Naive thymus-derived CD8-positive, alpha-beta T cell (primary cell): ENCODE data around the gene MKRN2. TPM values are rescaled to one million over a fixed set of nuclear protein-coding genes. Genes with fewer than 3 reads are reported as not detected.
A peak's percentile ranks its signal among the peaks of the same experiment; 100 is the strongest.

Experiments
- ATAC-seq, 2 donors: fragments of 150-1000 bp; cut with Tn5 transposase in 1 of 2; sonication (Bioruptor Pico), chemical (Tn5 transposase) in 1 of 2; 1 replicate in 1 of 2; 2 replicates in 1 of 2; pipeline ENCODE4 v1.10.0; 2021; ENCODE audit warnings: mild to moderate bottlenecking in 2 of 2, moderate library complexity in 2 of 2
- POLR2A ChIA-PET: fragments of 350-600 bp; sonication (Branson Sonifier 250); formaldehyde crosslinking; loops from one replicate; lab custom pipeline; 2021; ENCODE audit warnings: antibody characterized with exemption; lab: Charles Lee
- DNase-seq, 10 donors: peaks; one replicate each; pipeline versions ENCODE4 v3.0.0 to v3.0.0-alpha.2; 2020 to 2022
- H3K27ac Mint-ChIP-seq, 10 donors: one replicate each; pipeline ENCODE4 v1.8.0; 2020 to 2022; ENCODE audit warnings: mild to moderate bottlenecking in 10 of 10, mixed read lengths in 10 of 10, moderate library complexity in 4 of 10, inconsistent platforms in 1 of 10
- H3K27me3 Mint-ChIP-seq, 5 donors: one replicate each; pipeline ENCODE4 v1.8.0; 2021 to 2022; ENCODE audit warnings: mixed read lengths in 5 of 5
- H3K36me3 Mint-ChIP-seq, 3 donors: one replicate each; pipeline ENCODE4 v1.8.0; 2020 to 2022; ENCODE audit warnings: mixed read lengths in 3 of 3, mild to moderate bottlenecking in 2 of 3, inconsistent platforms in 1 of 3
- H3K4me1 Mint-ChIP-seq, 4 donors: one replicate each; pipeline ENCODE4 v1.8.0; 2021 to 2022; ENCODE audit warnings: mixed read lengths in 4 of 4
- H3K4me3 Mint-ChIP-seq, 10 donors: one replicate each; pipeline ENCODE4 v1.8.0; 2020 to 2022; ENCODE audit warnings: mild to moderate bottlenecking in 10 of 10, mixed read lengths in 10 of 10, moderate library complexity in 6 of 10, inconsistent platforms in 1 of 10
- H3K9me3 Mint-ChIP-seq, 9 donors: one replicate each; pipeline ENCODE4 v1.8.0; 2020 to 2022; ENCODE audit warnings: mixed read lengths in 9 of 9, mild to moderate bottlenecking in 3 of 9, inconsistent platforms in 1 of 9, moderate library complexity in 1 of 9
- polyA plus RNA-seq, 3 donors: library from polyadenylated mRNA; unstranded; fragments of 300-500 nt; fragmentation: Illumina TruSeq; gene quantifications; one replicate each; pipeline ENCODE4 v1.2.3, GENCODE V29; 2021
- total RNA-seq, 8 experiments: library from RNA in 2 of 8; stranded (reverse) in 2 of 8; gene quantifications; one replicate each; pipeline ENCODE4 v1.2.3 and lab custom pipeline; 2021 to 2026

MKRN2 gene
- total and polyA plus RNA-seq, 5 experiments from 2014 or later = 32.4 to 56.3 (median 43.5) TPM

GRCh38 chr3:12559520-12559919 is 2.6 kb downstream of the MKRN2 start:
- peaks cover 0 to 14% (median 10%) of the 10 kb centered on the region in 5 donors for H3K27me3 Mint-ChIP-seq
- DNase-seq (no peak), ATAC-seq (no peak)
- H3K4me3 Mint-ChIP-seq = peak overlapping the region; percentile 10 to 97 (median 52)
- POLR2A ChIA-PET = interaction anchor here (0.6 to 2.3 kb wide), 4 partner anchors 9 to 104 kb away, joined by 3 to 9 read pairs (median 3); partner anchors contain the start of genes RAF1 and TSEN2
- peaks cover 2 to 7% (median 4%) of the 10 kb centered on the region in 3 donors for H3K36me3 Mint-ChIP-seq
- peaks cover 37 to 78% (median 69%) of the 10 kb centered on the region in 4 donors for H3K4me1 Mint-ChIP-seq
- peaks cover 0 to under 1% (median 0%) of the 10 kb centered on the region in 9 donors for H3K9me3 Mint-ChIP-seq
- peak overlapping the region in 6 of 10 donors; percentile 9 to 91 (median 30) for H3K27ac Mint-ChIP-seq

- POLR2A ChIA-PET = interaction anchor here (1.5 kb wide), 1 partner anchor 103 kb away, joined by 3 read pairs; the partner anchor contains the start of gene RAF1
- DNase-seq (peak in 1 of 10 donors; percentile 27), ATAC-seq (peak in 1 of 2 donors; percentile 37)
- H3K4me3 Mint-ChIP-seq = peak overlapping the region in 5 of 10 donors; percentile 4 to 88 (median 13)
- H3K9me3 Mint-ChIP-seq = peaks cover 0 to 10% (median 5%) of the 10 kb centered on the region in 9 donors
- H3K36me3 Mint-ChIP-seq = peaks cover 11 to 15% (median 12%) of the 10 kb centered on the region in 3 donors
- peaks cover 37 to 77% (median 71%) of the 10 kb centered on the region in 4 donors for H3K4me1 Mint-ChIP-seq
- H3K27me3 Mint-ChIP-seq = peaks cover 0 to 6% (median 2%) of the 10 kb centered on the region in 5 donors
- peak overlapping the region in 8 of 10 donors; percentile 2 to 84 (median 59) for H3K27ac Mint-ChIP-seq
Observed at GRCh38 chr3:12560505-12561190, 3.8 kb downstream of the MKRN2 start.

- peaks cover 15 to 20% (median 17%) of the 10 kb centered on the region in 3 donors for H3K36me3 Mint-ChIP-seq
- DNase-seq (no peak), ATAC-seq (no peak)
- H3K27me3 Mint-ChIP-seq = peaks cover 0 to 1% (median 0%) of the 10 kb centered on the region in 5 donors
- POLR2A ChIA-PET = no interaction called here
- peaks cover 32 to 72% (median 68%) of the 10 kb centered on the region in 4 donors for H3K4me1 Mint-ChIP-seq
- H3K4me3 Mint-ChIP-seq = peak overlapping the region in 2 of 10 donors; percentile 25 to 88
- H3K9me3 Mint-ChIP-seq = peaks cover 0 to 15% (median 9%) of the 10 kb centered on the region in 9 donors
- peak overlapping the region in 5 of 10 donors; percentile 5 to 84 (median 68) for H3K27ac Mint-ChIP-seq
Observed at GRCh38 chr3:12561397-12561796, 4.5 kb downstream of the MKRN2 start.

- H3K4me1 Mint-ChIP-seq = peaks cover 30 to 68% (median 65%) of the 10 kb centered on the region in 4 donors
- H3K9me3 Mint-ChIP-seq = peaks cover 2 to 22% (median 15%) of the 10 kb centered on the region in 9 donors
- POLR2A ChIA-PET = no interaction called here
- H3K4me3 Mint-ChIP-seq = no peak overlapping the region
- H3K36me3 Mint-ChIP-seq = peaks cover 20 to 26% (median 24%) of the 10 kb centered on the region in 3 donors
- DNase-seq (no peak), ATAC-seq (no peak)
- no peaks in the 10 kb centered on the region for H3K27me3 Mint-ChIP-seq
- peak overlapping the region in 3 of 10 donors; percentile 36 to 69 (median 44) for H3K27ac Mint-ChIP-seq
Observed at GRCh38 chr3:12562451-12562850, 5.6 kb downstream of the MKRN2 start.

- peaks cover 2 to 22% (median 16%) of the 10 kb centered on the region in 9 donors for H3K9me3 Mint-ChIP-seq
- no peak overlapping the region for H3K27ac Mint-ChIP-seq
- peaks cover 3 to 36% (median 23%) of the 10 kb centered on the region in 4 donors for H3K4me1 Mint-ChIP-seq
- H3K36me3 Mint-ChIP-seq = peaks cover 24 to 58% (median 50%) of the 10 kb centered on the region in 3 donors
- ATAC-seq = no peak
- POLR2A ChIA-PET = no interaction called here
- no peak for DNase-seq
- H3K27me3 Mint-ChIP-seq = no peaks in the 10 kb centered on the region
- no peak overlapping the region for H3K4me3 Mint-ChIP-seq
Observed at GRCh38 chr3:12566976-12567375, 10.1 kb downstream of the MKRN2 start.

- ATAC-seq (no peak), DNase-seq (no peak)
- Mint-ChIP-seq H3K36me3 (peaks cover 24 to 72% (median 57%) of the 10 kb centered on the region in 3 donors), H3K9me3 (peaks cover 2 to 22% (median 16%) of the 10 kb centered on the region in 9 donors), H3K27me3 (no peaks in the 10 kb centered on the region), H3K4me1 (peaks cover 0 to 25% (median 12%) of the 10 kb centered on the region in 4 donors), H3K4me3 (no peak overlapping the region), H3K27ac (peak overlapping the region in 3 of 10 donors; percentile 22 to 65 (median 48))
- POLR2A ChIA-PET = interaction anchor here (0.7 kb wide), 1 partner anchor 9 kb away, joined by 3 read pairs; no protein-coding TSS in a partner anchor
Observed at GRCh38 chr3:12568747-12569146, 11.9 kb downstream of the MKRN2 start.

GRCh38 chr3:12569836-12570235 is 12.9 kb downstream of the MKRN2 start:
- Mint-ChIP-seq H3K4me3 (no peak overlapping the region), H3K27ac (no peak overlapping the region), H3K27me3 (no peaks in the 10 kb centered on the region), H3K36me3 (peaks cover 22 to 78% (median 60%) of the 10 kb centered on the region in 3 donors), H3K4me1 (peaks cover 1 to 21% (median 7%) of the 10 kb centered on the region in 4 donors), H3K9me3 (peaks cover 2 to 21% (median 14%) of the 10 kb centered on the region in 9 donors)
- DNase-seq (no peak), ATAC-seq (no peak)
- POLR2A ChIA-PET = no interaction called here

GRCh38 chr3:12571986-12572385 is 15.1 kb downstream of the MKRN2 start:
- H3K27ac Mint-ChIP-seq = peak overlapping the region in 2 of 10 donors; percentile 3 to 27
- peaks cover 0 to 8% (median 3%) of the 10 kb centered on the region in 9 donors for H3K9me3 Mint-ChIP-seq
- H3K36me3 Mint-ChIP-seq = peaks cover 15 to 87% (median 66%) of the 10 kb centered on the region in 3 donors
- H3K27me3 Mint-ChIP-seq = no peaks in the 10 kb centered on the region
- H3K4me3 Mint-ChIP-seq = no peak overlapping the region
- H3K4me1 Mint-ChIP-seq = peaks cover 0 to 12% (median 5%) of the 10 kb centered on the region in 4 donors
- DNase-seq = no peak
- ATAC-seq = no peak
- POLR2A ChIA-PET = no interaction called here

- H3K9me3 Mint-ChIP-seq = peaks cover 0 to 10% (median 4%) of the 10 kb centered on the region in 9 donors
- peak overlapping the region in 1 of 10 donors; percentile 78 for H3K27ac Mint-ChIP-seq
- POLR2A ChIA-PET = no interaction called here
Observed at GRCh38 chr3:12574131-12574530, 17.2 kb downstream of the MKRN2 start.

GRCh38 chr3:12574661-12575060 is 17.8 kb downstream of the MKRN2 start:
- POLR2A ChIA-PET = no interaction called here
- peak overlapping the region in 1 of 10 donors; percentile 80 for H3K27ac Mint-ChIP-seq
- H3K4me1 Mint-ChIP-seq = peaks cover 0 to 6% (median 4%) of the 10 kb centered on the region in 4 donors
- DNase-seq (no peak), ATAC-seq (no peak)
- peaks cover 19 to 97% (median 72%) of the 10 kb centered on the region in 3 donors for H3K36me3 Mint-ChIP-seq
- H3K4me3 Mint-ChIP-seq = no peak overlapping the region
- H3K9me3 Mint-ChIP-seq = peaks cover 0 to 10% (median 4%) of the 10 kb centered on the region in 9 donors
- no peaks in the 10 kb centered on the region for H3K27me3 Mint-ChIP-seq

More at GRCh38 chr3:12574131-12574530, 17.2 kb downstream of the MKRN2 start:
- Mint-ChIP-seq H3K36me3 (peaks cover 19 to 97% (median 71%) of the 10 kb centered on the region in 3 donors), H3K27me3 (no peaks in the 10 kb centered on the region), H3K4me1 (peaks cover 0 to 2% (median under 1%) of the 10 kb centered on the region in 4 donors), H3K4me3 (no peak overlapping the region)
- DNase-seq (no peak), ATAC-seq (no peak)

GRCh38 chr3:12577379-12577778 is 20.5 kb downstream of the MKRN2 start:
- Mint-ChIP-seq H3K9me3 (peaks cover 0 to 10% (median 4%) of the 10 kb centered on the region in 9 donors), H3K4me1 (peaks cover 2 to 10% (median 6%) of the 10 kb centered on the region in 4 donors), H3K36me3 (peaks cover 19 to 90% (median 56%) of the 10 kb centered on the region in 3 donors), H3K27ac (peak overlapping the region in 2 of 10 donors; percentile 19 to 48), H3K27me3 (no peaks in the 10 kb centered on the region), H3K4me3 (no peak overlapping the region)
- POLR2A ChIA-PET = no interaction called here
- ATAC-seq (no peak), DNase-seq (no peak)

GRCh38 chr3:12578742-12579141 is 21.9 kb downstream of the MKRN2 start:
- H3K27me3 Mint-ChIP-seq = no peaks in the 10 kb centered on the region
- peak overlapping the region in 6 of 10 donors; percentile 7 to 82 (median 56) for H3K27ac Mint-ChIP-seq

More at GRCh38 chr3:12578742-12579141, 21.9 kb downstream of the MKRN2 start:
- Mint-ChIP-seq H3K4me1 (peaks cover 2 to 10% (median 6%) of the 10 kb centered on the region in 4 donors), H3K9me3 (peaks cover 0 to 10% (median 4%) of the 10 kb centered on the region in 9 donors), H3K4me3 (no peak overlapping the region), H3K36me3 (peaks cover 19 to 92% (median 54%) of the 10 kb centered on the region in 3 donors)
- DNase-seq (peak in 1 of 10 donors; percentile 13), ATAC-seq (no peak)
- POLR2A ChIA-PET = no interaction called here
